Neuronal stem cell (in vitro differentiated cells): ENCODE measurements around the gene SAYSD1.

Experiments
- DNase-seq: peaks from one replicate; pipeline ENCODE4 v3.0.0-alpha.2; 2013; ENCODE audit warnings: low spot score
- H2AFZ ChIP-seq: one replicate; pipeline ENCODE4 v1.6.1; 2013; ENCODE audit warnings: mild to moderate bottlenecking, low read length, inconsistent platforms
- H2AK5ac ChIP-seq: 2 replicates; pipeline ENCODE4 v1.6.1; 2013; ENCODE audit warnings: low read depth, mild to moderate bottlenecking, inconsistent platforms, low read length, moderate library complexity, mixed read lengths
- H2BK120ac ChIP-seq: 2 replicates; pipeline ENCODE4 v1.6.1; 2013; ENCODE audit warnings: low read depth, mild to moderate bottlenecking, inconsistent platforms, low read length, moderate library complexity, mixed read lengths
- H2BK12ac ChIP-seq: one replicate; pipeline ENCODE4 v1.6.1; 2013; ENCODE audit warnings: low read length, inconsistent platforms
- H2BK15ac ChIP-seq: 2 replicates; pipeline ENCODE4 v1.6.1; 2013; ENCODE audit warnings: mild to moderate bottlenecking, low read length, inconsistent platforms, mixed read lengths
- H2BK5ac ChIP-seq: one replicate; pipeline ENCODE4 v1.6.1; 2013; ENCODE audit warnings: inconsistent platforms, mild to moderate bottlenecking, low read length, moderate library complexity
- H3K14ac ChIP-seq: one replicate; pipeline ENCODE4 v1.6.1; 2013; ENCODE audit warnings: low read length, inconsistent platforms
- H3K18ac ChIP-seq: 2 replicates; pipeline ENCODE4 v1.6.1; 2013; ENCODE audit warnings: low read length, inconsistent platforms
- H3K23ac ChIP-seq: 2 replicates; pipeline ENCODE4 v1.6.1; 2013; ENCODE audit warnings: low read depth, mild to moderate bottlenecking, mixed read lengths, low read length, inconsistent platforms; ENCODE audit not compliant: poor library complexity
- H3K27ac ChIP-seq: replicated peaks from 3 replicates; pipeline ENCODE4 v1.5.1; 2013; ENCODE audit warnings: low read length, inconsistent platforms
- H3K27me3 ChIP-seq, 3 experiments: 2 replicates each; pipeline ENCODE4 v1.6.1; 2013; ENCODE audit warnings: low read length in 3 of 3, mild to moderate bottlenecking in 2 of 3, inconsistent platforms in 1 of 3, low read depth in 1 of 3, mixed read lengths in 1 of 3, moderate library complexity in 1 of 3; ENCODE audit not compliant: control insufficient read depth in 3 of 3, insufficient read depth in 3 of 3
- H3K36me3 ChIP-seq, 2 donors: replicated peaks in 1 of 2; 2 replicates each; pipeline ENCODE4 v1.6.1; 2013; ENCODE audit warnings: low read length in 2 of 2; ENCODE audit not compliant: control insufficient read depth in 2 of 2, insufficient read depth in 2 of 2
- H3K4ac ChIP-seq: 2 replicates; pipeline ENCODE4 v1.6.1; 2013; ENCODE audit warnings: inconsistent platforms, mild to moderate bottlenecking, low read length, moderate library complexity
- H3K4me1 ChIP-seq, 2 donors: 1 replicate in 1 of 2; 2 replicates in 1 of 2; pipeline ENCODE4 v1.6.1; 2013; ENCODE audit warnings: low read length in 2 of 2, low read depth in 1 of 2; ENCODE audit not compliant: control insufficient read depth in 2 of 2, insufficient read depth in 1 of 2
- H3K4me2 ChIP-seq: one replicate; pipeline ENCODE4 v1.6.1; 2013; ENCODE audit warnings: mild to moderate bottlenecking, low read length, inconsistent platforms; ENCODE audit not compliant: insufficient read depth, poor library complexity, severe bottlenecking
- H3K4me3 ChIP-seq, 2 donors: 2 replicates each; pipeline ENCODE4 v1.5.1; 2013; ENCODE audit warnings: low read length in 2 of 2, mild to moderate bottlenecking in 2 of 2, inconsistent platforms in 1 of 2, moderate library complexity in 1 of 2
- H3K79me1 ChIP-seq: one replicate; pipeline ENCODE4 v1.6.1; 2013; ENCODE audit warnings: low read depth, mild to moderate bottlenecking, inconsistent platforms, low read length, moderate library complexity
- H3K9ac ChIP-seq: one replicate; pipeline ENCODE4 v1.6.1; 2013; ENCODE audit warnings: mild to moderate bottlenecking, low read depth, low read length, inconsistent platforms; ENCODE audit not compliant: poor library complexity
- H3K9me3 ChIP-seq, 2 donors: replicated peaks in 1 of 2; 2 replicates each; pipeline versions ENCODE3 to v1.6.1; 2013; ENCODE audit warnings: low read length in 2 of 2, mild to moderate bottlenecking in 2 of 2, inconsistent platforms in 1 of 2, low read depth in 1 of 2, mixed read lengths in 1 of 2, moderate library complexity in 1 of 2; ENCODE audit not compliant: control insufficient read depth in 2 of 2, insufficient read depth in 1 of 2
- H4K8ac ChIP-seq: one replicate; pipeline ENCODE4 v1.6.1; 2013; ENCODE audit warnings: low read depth, mild to moderate bottlenecking, inconsistent platforms, low read length, moderate library complexity
- H4K91ac ChIP-seq: one replicate; pipeline ENCODE4 v1.6.1; 2013; ENCODE audit warnings: low read length, low read depth, mild to moderate bottlenecking, inconsistent platforms; ENCODE audit not compliant: poor library complexity
- WGBS, 2 donors: extraction: QIAGEN DNeasy Blood & Tissue Kit; methylation state at CpG; one replicate each; pipeline ENCODE4 v1.1.7; 2013; ENCODE audit warnings: missing lambda C conversion rate in 2 of 2, mixed read lengths in 1 of 2; ENCODE audit not compliant: insufficient read length in 2 of 2, insufficient replicate concordance in 1 of 2; ENCODE audit errors: extremely low coverage in 2 of 2; 5-methylcytosine and 5-hydroxymethylcytosine counted together

The SAYSD1 gene

GRCh38 chr6:39082310-39082709 is 32.7 kb downstream of the SAYSD1 start:
- no peaks in the 10 kb centered on the region for H3K79me1 ChIP-seq
- H2AFZ ChIP-seq: no peak overlapping the region
- H2BK15ac ChIP-seq: no peak overlapping the region
- H4K8ac ChIP-seq: no peak overlapping the region
- H3K23ac ChIP-seq: peak overlapping the region; percentile 59
- no peak overlapping the region for H2AK5ac ChIP-seq
- H2BK5ac ChIP-seq: no peak overlapping the region
- H4K91ac ChIP-seq: no peak overlapping the region
- H2BK120ac ChIP-seq: no peak overlapping the region
- no peak overlapping the region for H3K4me3 ChIP-seq
- H3K4ac ChIP-seq: no peak overlapping the region
- peaks cover 0 to 34% (median 0%) of the 10 kb centered on the region in 3 experiments for H3K27me3 ChIP-seq
- no CpG with 5 or more reads among the region's 8 CpGs for WGBS, 2 donors
- no peak overlapping the region for H3K27ac ChIP-seq
- no peak overlapping the region for H2BK12ac ChIP-seq
- H3K18ac ChIP-seq: peak overlapping the region; percentile 49
- no peak overlapping the region for H3K4me2 ChIP-seq
- no peaks in the 10 kb centered on the region for H3K9me3 ChIP-seq
- no peak for DNase-seq
- no peaks in the 10 kb centered on the region for H3K36me3 ChIP-seq
- no peak overlapping the region for H3K14ac ChIP-seq
- H3K4me1 ChIP-seq: peaks cover 0 to 3% of the 10 kb centered on the region in 2 donors
- peak overlapping the region; percentile 3 for H3K9ac ChIP-seq

GRCh38 chr6:39080246-39080875 is 34.6 kb downstream of the SAYSD1 start:
- H3K4ac ChIP-seq: no peak overlapping the region
- no peak overlapping the region for H3K9ac ChIP-seq
- no peak overlapping the region for H3K18ac ChIP-seq
- H4K91ac ChIP-seq: no peak overlapping the region
- WGBS, 2 donors: no CpG with 5 or more reads among the region's 5 CpGs
- no peak overlapping the region for H3K27ac ChIP-seq
- no peak overlapping the region for H2AFZ ChIP-seq
- no peak overlapping the region for H3K4me3 ChIP-seq
- H2BK12ac ChIP-seq: no peak overlapping the region
- no peaks in the 10 kb centered on the region for H3K9me3 ChIP-seq
- DNase-seq: no peak
- no peaks in the 10 kb centered on the region for H3K79me1 ChIP-seq
- H2BK120ac ChIP-seq: no peak overlapping the region
- H3K4me1 ChIP-seq: peaks cover 1 to 2% of the 10 kb centered on the region in 2 donors
- H2BK5ac ChIP-seq: no peak overlapping the region
- no peak overlapping the region for H4K8ac ChIP-seq
- no peak overlapping the region for H2BK15ac ChIP-seq
- H3K14ac ChIP-seq: no peak overlapping the region
- H3K4me2 ChIP-seq: no peak overlapping the region
- peaks cover 0 to 19% (median 0%) of the 10 kb centered on the region in 3 experiments for H3K27me3 ChIP-seq
- no peak overlapping the region for H3K23ac ChIP-seq
- H2AK5ac ChIP-seq: no peak overlapping the region
- no peaks in the 10 kb centered on the region for H3K36me3 ChIP-seq

- Histone ChIP-seq H2BK5ac (no peak overlapping the region), H2BK12ac (no peak overlapping the region), H3K27me3 (peaks cover 0 to 13% (median 0%) of the 10 kb centered on the region in 3 experiments), H2AFZ (no peak overlapping the region), H3K4ac (no peak overlapping the region), H3K23ac (no peak overlapping the region), H3K9me3 (no peaks in the 10 kb centered on the region), H4K8ac (no peak overlapping the region), H3K79me1 (no peaks in the 10 kb centered on the region), H3K27ac (no peak overlapping the region), H3K4me3 (no peak overlapping the region), H2BK15ac (no peak overlapping the region), H2AK5ac (no peak overlapping the region), H3K4me1 (peaks cover 4 to 6% of the 10 kb centered on the region in 2 donors), H3K9ac (no peak overlapping the region), H4K91ac (no peak overlapping the region), H3K14ac (no peak overlapping the region), H2BK120ac (no peak overlapping the region), H3K36me3 (no peaks in the 10 kb centered on the region), H3K18ac (no peak overlapping the region), H3K4me2 (no peak overlapping the region)
- WGBS, 2 donors: no CpG with 5 or more reads among the region's 8 CpGs
- DNase-seq: no peak
These were observed 35.5 kb downstream of the SAYSD1 start for GRCh38 chr6:39079197-39080125.

GRCh38 chr6:39078695-39079094 is 36.3 kb downstream of the SAYSD1 start:
- H3K27me3 ChIP-seq: peaks cover 0 to 10% (median 0%) of the 10 kb centered on the region in 3 experiments
- no CpG with 5 or more reads among the region's 3 CpGs for WGBS, 2 donors
- H3K4me1 ChIP-seq: peaks cover 4 to 8% of the 10 kb centered on the region in 2 donors
- no peak overlapping the region for H3K4me3 ChIP-seq
- H3K23ac ChIP-seq: peak overlapping the region; percentile 58
- no peak overlapping the region for H3K4me2 ChIP-seq
- H4K8ac ChIP-seq: no peak overlapping the region
- H3K36me3 ChIP-seq: no peaks in the 10 kb centered on the region
- no peak overlapping the region for H3K27ac ChIP-seq
- H2BK12ac ChIP-seq: no peak overlapping the region
- H3K9me3 ChIP-seq: no peaks in the 10 kb centered on the region
- no peak overlapping the region for H3K9ac ChIP-seq
- H3K14ac ChIP-seq: no peak overlapping the region
- H4K91ac ChIP-seq: no peak overlapping the region
- no peaks in the 10 kb centered on the region for H3K79me1 ChIP-seq
- no peak overlapping the region for H2BK15ac ChIP-seq
- DNase-seq: no peak
- H2BK120ac ChIP-seq: no peak overlapping the region
- no peak overlapping the region for H2BK5ac ChIP-seq
- no peak overlapping the region for H2AFZ ChIP-seq
- no peak overlapping the region for H2AK5ac ChIP-seq
- H3K4ac ChIP-seq: no peak overlapping the region
- no peak overlapping the region for H3K18ac ChIP-seq
